ENCODE measurements around the gene KIF16B.

- TF ChIP-seq CTCF (IDR thresholded peaks at IDR 0.05; ENCODE audit: insufficient read depth, low read length) (no peak), SPI1 (IDR thresholded peaks at IDR 0.05; ENCODE audit: borderline replicate concordance, low read depth) (no peak)
These were observed 1.9 kb downstream of the KIF16B start for GRCh38 chr20:16571333-16571732.
